OCI-M2 (cell line): ENCODE results near the gene AAR2.

ENCODE experiments used
- DNase-seq: peaks from one replicate; lab custom pipeline; 2025; ENCODE audit not compliant: unreplicated experiment; lab: John Stamatoyannopoulos, UW

AAR2 gene

GRCh38 chr20:36275441-36276189 lies 39.3 kb downstream of the AAR2 start:
- DNase-seq, result no peak

GRCh38 chr20:36277546-36277945 lies 41.3 kb downstream of the AAR2 start:
- no peak for DNase-seq

- no peak for DNase-seq
Measured at GRCh38 chr20:36279362-36279761, 43.1 kb downstream of the AAR2 start.

GRCh38 chr20:36279776-36280175 lies 43.5 kb downstream of the AAR2 start:
- DNase-seq, result no peak

GRCh38 chr20:36281785-36282380 lies 45.6 kb downstream of the AAR2 start:
- no peak for DNase-seq

- DNase-seq, result no peak
Measured at GRCh38 chr20:36284751-36285150, 48.5 kb downstream of the AAR2 start.

- no peak for DNase-seq
Measured at GRCh38 chr20:36285746-36286447, 49.6 kb downstream of the AAR2 start.

- no peak for DNase-seq
Measured at GRCh38 chr20:36297656-36298055, 61.4 kb downstream of the AAR2 start.

GRCh38 chr20:36298061-36298460 lies 61.8 kb downstream of the AAR2 start:
- DNase-seq, result no peak

GRCh38 chr20:36298795-36299339 lies 62.6 kb downstream of the AAR2 start:
- DNase-seq, result no peak

- no peak for DNase-seq
Measured at GRCh38 chr20:36299459-36299858, 63.2 kb downstream of the AAR2 start.

GRCh38 chr20:36301359-36302119 lies 65.3 kb downstream of the AAR2 start:
- DNase-seq, result no peak

- no peak for DNase-seq
Measured at GRCh38 chr20:36303020-36303595, 66.8 kb downstream of the AAR2 start.

GRCh38 chr20:36303831-36304230 lies 67.6 kb downstream of the AAR2 start:
- no peak for DNase-seq

GRCh38 chr20:36304786-36305495 lies 68.7 kb downstream of the AAR2 start:
- no peak for DNase-seq

GRCh38 chr20:36305602-36306551 lies 69.6 kb downstream of the AAR2 start, which contains the start of gene DLGAP4:
TSS of gene DLGAP4 (plus strand) at chr20:36306339. CDS start at chr20:36431718, 125,379 bp downstream.
- DNase-seq, result no peak
